GM23338 (cell line): ENCODE data around the gene PHACTR1. TPM values are rescaled to one million over a fixed set of nuclear protein-coding genes. Genes with fewer than 3 reads are reported as not detected.

Experiments
- ATAC-seq: fragments of 200-7000 bp; cut with Tn5 transposase; 3 replicates; pipeline ENCODE4 v1.9.1; 2020
- DNase-seq: peaks from one replicate; pipeline ENCODE4 v3.0.0-alpha.2; 2015; ENCODE audit warnings: low spot score
- H2AFZ ChIP-seq: fragments of 200-600 bp; sonication (generic); 2 replicates; pipeline ENCODE4 v1.8.0; 2016; ENCODE audit warnings: antibody characterized with exemption, mild to moderate bottlenecking, moderate library complexity
- H3F3A ChIP-seq: fragments of 200-600 bp; sonication (generic); replicated peaks from 2 replicates; pipeline ENCODE4 v1.8.0; 2017; ENCODE audit warnings: antibody characterized with exemption, mixed run types, low read depth
- H3K27ac ChIP-seq: fragments of 200-600 bp; sonication (generic); 2 replicates; pipeline ENCODE4 v1.6.1; 2016; ENCODE audit warnings: low read depth
- H3K27me3 ChIP-seq: fragments of 200-600 bp; sonication (generic); 2 replicates; pipeline ENCODE4 v1.8.0; 2016; ENCODE audit warnings: mild to moderate bottlenecking, mixed run types, moderate library complexity; ENCODE audit not compliant: insufficient read depth
- H3K36me3 ChIP-seq: fragments of 200-600 bp; sonication (generic); 2 replicates; pipeline ENCODE4 v1.8.0; 2016; ENCODE audit warnings: mild to moderate bottlenecking; ENCODE audit not compliant: insufficient read depth
- H3K4me1 ChIP-seq: fragments of 200-600 bp; sonication (generic); 2 replicates; pipeline ENCODE4 v1.8.0; 2016; ENCODE audit warnings: mild to moderate bottlenecking, moderate library complexity; ENCODE audit not compliant: insufficient read depth
- H3K4me2 ChIP-seq: fragments of 200-600 bp; sonication (generic); 2 replicates; pipeline ENCODE4 v1.7.1; 2017; ENCODE audit warnings: mixed run types
- H3K4me3 ChIP-seq: fragments of 200-600 bp; sonication (generic); 2 replicates; pipeline ENCODE4 v1.6.1; 2016; ENCODE audit warnings: mixed run types
- H3K79me2 ChIP-seq: fragments of 200-600 bp; sonication (generic); replicated peaks from 2 replicates; pipeline ENCODE4 v1.8.0; 2017; ENCODE audit warnings: mild to moderate bottlenecking; ENCODE audit not compliant: insufficient read depth
- H3K9me2 ChIP-seq: fragments of 200-600 bp; sonication (generic); 2 replicates; pipeline ENCODE4 v1.8.0; 2017; ENCODE audit not compliant: insufficient read depth
- H4K20me1 ChIP-seq: fragments of 200-600 bp; sonication (generic); replicated peaks from 2 replicates; pipeline ENCODE4 v1.8.0; 2017; ENCODE audit warnings: mild to moderate bottlenecking; ENCODE audit not compliant: insufficient read depth
- H3K27ac Mint-ChIP-seq: 2 replicates; pipeline ENCODE4 v1.8.0; 2020; ENCODE audit warnings: inconsistent platforms, mild to moderate bottlenecking, moderate library complexity, mixed read lengths
- H3K27me3 Mint-ChIP-seq: 3 replicates; pipeline ENCODE4 v1.8.0; 2022; ENCODE audit warnings: low read depth, mild to moderate bottlenecking, moderate library complexity, mixed read lengths, inconsistent platforms; ENCODE audit not compliant: insufficient read depth, poor library complexity
- H3K36me3 Mint-ChIP-seq: 3 replicates; pipeline ENCODE4 v1.8.0; 2021; ENCODE audit warnings: low read depth, mild to moderate bottlenecking, inconsistent platforms, moderate library complexity, mixed read lengths
- H3K4me1 Mint-ChIP-seq: 3 replicates; pipeline ENCODE4 v1.8.0; 2020; ENCODE audit warnings: mild to moderate bottlenecking, inconsistent platforms, mixed read lengths
- H3K4me3 Mint-ChIP-seq: 3 replicates; pipeline ENCODE4 v1.8.0; 2021; ENCODE audit warnings: moderate library complexity, mild to moderate bottlenecking, inconsistent platforms, mixed read lengths
- H3K9me3 Mint-ChIP-seq: 3 replicates; pipeline ENCODE4 v1.8.0; 2020; ENCODE audit warnings: moderate library complexity, mild to moderate bottlenecking, inconsistent platforms, mixed read lengths
- CREB1 ChIP-seq: fragments of 250-450 bp; sonication (Bioruptor Pico); IDR thresholded peaks from 2 replicates; pipeline ENCODE4 v1.5.0; 2020; ENCODE audit warnings: low read depth, mild to moderate bottlenecking, moderate library complexity
- CTCF ChIP-seq, 2 experiments: fragments of 200-600 bp in 1 of 2; sonication (generic) in 1 of 2; conservative IDR thresholded peaks; 2 replicates each; pipeline versions ENCODE4 v1.5.1 to v1.6.1; 2016 to 2017; ENCODE audit warnings: antibody characterized with exemption in 2 of 2, low read depth in 2 of 2, mild to moderate bottlenecking in 2 of 2, moderate library complexity in 1 of 2
- JUNB ChIP-seq: IDR thresholded peaks from one replicate; pipeline ENCODE4 v1.6.1; 2016; ENCODE audit warnings: antibody characterized with exemption; ENCODE audit not compliant: unreplicated experiment
- NANOG ChIP-seq: IDR thresholded peaks from 2 replicates; pipeline ENCODE4 v1.6.1; 2016; ENCODE audit warnings: antibody characterized with exemption, borderline replicate concordance
- REST ChIP-seq: IDR thresholded peaks from one replicate; pipeline ENCODE4 v1.6.1; 2018; ENCODE audit warnings: antibody characterized with exemption; ENCODE audit not compliant: unreplicated experiment
- ZNF331 ChIP-seq: fragments of 250-450 bp; sonication (Bioruptor Pico); IDR thresholded peaks from 2 replicates; pipeline ENCODE4 v1.5.0; 2020; ENCODE audit warnings: low read depth, mild to moderate bottlenecking, moderate library complexity
- ZNF462 ChIP-seq: fragments of 250-450 bp; sonication (Bioruptor Pico); IDR thresholded peaks from 2 replicates; pipeline ENCODE4 v1.5.0; 2020; ENCODE audit warnings: mild to moderate bottlenecking, moderate library complexity
- polyA plus RNA-seq: library from polyadenylated mRNA; unstranded; fragments of >200 nt; fragmentation: Nextera tagmentation; extraction: Ambion mirVana; gene quantifications from 2 replicates; pipeline ENCODE4 v1.2.1, GENCODE V29; 2016
- total RNA-seq: library from RNA; depleted of rRNA; stranded (reverse); fragments of >200 nt; shearing (Covaris generic); gene quantifications from 2 replicates; pipeline ENCODE4 v1.2.3, GENCODE V29; 2014

PHACTR1 gene
- total and polyA plus RNA-seq, 2 experiments from 2014 or later = 5.9 to 19.3 TPM

- DNase-seq (no peak), ATAC-seq (peak; percentile 26; the same call in 2 of the 3 replicates)
- Histone ChIP-seq H3K4me1 (peaks cover 5% of the 10 kb centered on the region; the same call in 1 of the 2 replicates), H3K4me3 (no peak overlapping the region), H3K9me2 (no peaks in the 10 kb centered on the region), H3F3A (no peaks in the 10 kb centered on the region), H4K20me1 (no peaks in the 10 kb centered on the region), H3K79me2 (no peaks in the 10 kb centered on the region), H3K27ac (no peak overlapping the region), H3K27me3 (no peaks in the 10 kb centered on the region), H3K4me2 (no peak overlapping the region), H2AFZ (no peak overlapping the region), H3K36me3 (no peaks in the 10 kb centered on the region)
- TF ChIP-seq REST = no peak
- no peak for TF ChIP-seq CTCF (conservative IDR thresholded peaks at IDR 0.05; ENCODE audit: low read depth in 2 of 2)
- no peak for TF ChIP-seq JUNB
- no peak for TF ChIP-seq CREB1
- no peak for TF ChIP-seq ZNF462 (CRISPR knock-in tag)
- TF ChIP-seq ZNF331 (CRISPR knock-in tag) = no peak
- TF ChIP-seq NANOG = no peak
- Mint-ChIP-seq H3K27ac (no peak overlapping the region), H3K36me3 (no peaks in the 10 kb centered on the region), H3K9me3 (no peaks in the 10 kb centered on the region), H3K4me1 (peaks cover 27% of the 10 kb centered on the region), H3K27me3 (no peaks in the 10 kb centered on the region), H3K4me3 (no peak overlapping the region)
Measured at GRCh38 chr6:13119549-13119948, 403.0 kb downstream of the PHACTR1 start.
